Measurements from ENCODE around the gene KRT81. TPM values are rescaled to one million over a fixed set of nuclear protein-coding genes. Genes with fewer than 3 reads are reported as not detected.
"Not testable (repeated sequence)": the region's sequence is repeated elsewhere in the genome, so short reads cannot be mapped to it uniquely, and the experiment has no call there.

Gene KRT81
- total RNA-seq, 2 experiments from 2014 or later = not detected

- no peaks in the 10 kb centered on the region for H3K36me3 Mint-ChIP-seq (ENCODE audit: low read depth)
- POLR2A ChIA-PET = no interaction called here
- peaks cover 2% of the 10 kb centered on the region for H3K4me1 Mint-ChIP-seq
- no peaks in the 10 kb centered on the region for H3K9me3 Mint-ChIP-seq
- no peak for DNase-seq
- H3K27ac Mint-ChIP-seq = no peak overlapping the region
- peaks cover 46% of the 10 kb centered on the region for H3K27me3 Mint-ChIP-seq
- CTCF ChIA-PET = interaction anchor here (0.9 to 1.8 kb wide), 2 partner anchors 13 to 58 kb away, joined by 4 to 11 read pairs; no protein-coding TSS in a partner anchor
- H3K4me3 Mint-ChIP-seq = no peak overlapping the region
These were observed 23.2 kb upstream of the KRT81 start for GRCh38 chr12:52314511-52314910.

GRCh38 chr12:52313926-52314325 is 22.6 kb upstream of the KRT81 start:
- H3K36me3 Mint-ChIP-seq (ENCODE audit: low read depth) = no peaks in the 10 kb centered on the region
- peaks cover 46% of the 10 kb centered on the region for H3K27me3 Mint-ChIP-seq
- H3K27ac Mint-ChIP-seq = no peak overlapping the region
- H3K9me3 Mint-ChIP-seq = no peaks in the 10 kb centered on the region
- ChIA-PET POLR2A (no interaction called here), CTCF (interaction anchor here (2.6 kb wide), 1 partner anchor 13 kb away, joined by 13 read pairs; no protein-coding TSS in a partner anchor)
- DNase-seq = no peak
- H3K4me1 Mint-ChIP-seq = peaks cover 3% of the 10 kb centered on the region
- H3K4me3 Mint-ChIP-seq = no peak overlapping the region

GRCh38 chr12:52313461-52313860 is 22.1 kb upstream of the KRT81 start:
- no peak overlapping the region for H3K27ac Mint-ChIP-seq
- no peaks in the 10 kb centered on the region for H3K36me3 Mint-ChIP-seq (ENCODE audit: low read depth)
- no peak overlapping the region for H3K4me3 Mint-ChIP-seq
- ChIA-PET CTCF (interaction anchor here (2.6 kb wide), 1 partner anchor 14 kb away, joined by 13 read pairs; no protein-coding TSS in a partner anchor), POLR2A (no interaction called here)
- peaks cover 47% of the 10 kb centered on the region for H3K27me3 Mint-ChIP-seq
- peaks cover 7% of the 10 kb centered on the region for H3K4me1 Mint-ChIP-seq
- no peaks in the 10 kb centered on the region for H3K9me3 Mint-ChIP-seq
- no peak for DNase-seq

DNA sequence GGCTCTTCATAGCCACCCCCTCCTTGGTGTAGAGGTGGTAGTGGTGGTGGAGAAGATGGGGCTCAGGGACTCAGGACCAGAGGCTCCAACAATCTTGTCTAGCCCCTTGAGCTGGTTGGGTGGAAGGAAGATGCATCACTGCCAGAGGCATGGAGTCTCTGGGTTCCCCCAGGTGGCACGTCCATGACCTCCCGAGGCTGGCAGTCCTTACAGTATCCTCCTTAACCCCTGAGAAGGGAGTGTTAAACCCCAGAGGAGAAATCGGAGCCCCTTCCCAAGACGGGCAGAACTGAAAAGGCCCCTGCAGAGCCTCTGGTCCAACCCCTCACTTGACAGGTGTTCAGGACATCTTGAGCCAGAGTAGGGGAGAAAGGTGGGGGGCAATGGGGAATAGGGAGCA is 20.8 kb upstream of the KRT81 start:
- no peaks in the 10 kb centered on the region for H3K36me3 Mint-ChIP-seq (ENCODE audit: low read depth)
- ChIA-PET CTCF (interaction anchor here (0.8 to 7.1 kb wide), 6 partner anchors 15 to 155 kb away, joined by 3 to 50 read pairs (median 4); no protein-coding TSS in a partner anchor), POLR2A (interaction anchor here (1.4 kb wide), 1 partner anchor 17 kb away, joined by 4 read pairs; no protein-coding TSS in a partner anchor)
- DNase-seq = no peak
- H3K4me1 Mint-ChIP-seq = peaks cover 11% of the 10 kb centered on the region
- no peaks in the 10 kb centered on the region for H3K9me3 Mint-ChIP-seq
- H3K4me3 Mint-ChIP-seq = no peak overlapping the region
- no peak overlapping the region for H3K27ac Mint-ChIP-seq
- H3K27me3 Mint-ChIP-seq = peaks cover 59% of the 10 kb centered on the region

DNA sequence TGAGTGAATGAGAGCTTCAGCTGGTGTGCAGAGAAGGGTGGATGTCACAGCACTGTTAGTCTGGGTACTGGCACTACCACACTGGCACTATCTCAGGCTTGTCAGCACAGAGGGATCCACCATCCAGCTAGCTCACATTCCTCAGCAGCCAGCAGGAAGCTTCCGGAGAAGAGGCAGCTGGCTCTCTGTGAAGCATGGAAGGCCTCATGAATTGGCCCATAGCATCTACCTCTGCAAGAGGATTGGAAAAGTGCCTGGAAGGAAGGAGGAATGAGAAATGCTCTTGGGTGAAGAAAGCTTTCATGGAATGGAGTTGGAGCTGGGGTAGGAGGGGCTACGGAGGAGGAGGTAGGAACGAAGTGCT is 19.9 kb upstream of the KRT81 start:
- ChIA-PET CTCF (interaction anchor here (0.8 to 7.1 kb wide), 8 partner anchors 11 to 155 kb away, joined by 3 to 50 read pairs (median 4); no protein-coding TSS in a partner anchor), POLR2A (interaction anchor here (0.6 to 1.4 kb wide), 2 partner anchors 16 to 82 kb away, joined by 3 to 4 read pairs; no protein-coding TSS in a partner anchor)
- Mint-ChIP-seq H3K27ac (no peak overlapping the region), H3K36me3 (ENCODE audit: low read depth) (no peaks in the 10 kb centered on the region), H3K4me1 (peaks cover 11% of the 10 kb centered on the region), H3K27me3 (peaks cover 67% of the 10 kb centered on the region), H3K9me3 (no peaks in the 10 kb centered on the region), H3K4me3 (no peak overlapping the region)
- DNase-seq = no peak

- peaks cover 69% of the 10 kb centered on the region for H3K27me3 Mint-ChIP-seq
- no peak overlapping the region for H3K27ac Mint-ChIP-seq
- no peaks in the 10 kb centered on the region for H3K36me3 Mint-ChIP-seq (ENCODE audit: low read depth)
- H3K4me1 Mint-ChIP-seq = peaks cover 13% of the 10 kb centered on the region
- no peak overlapping the region for H3K4me3 Mint-ChIP-seq
- H3K9me3 Mint-ChIP-seq = no peaks in the 10 kb centered on the region
- ChIA-PET CTCF (interaction anchor here (0.8 to 7.1 kb wide), 7 partner anchors 11 to 154 kb away, joined by 3 to 50 read pairs (median 3); no protein-coding TSS in a partner anchor), POLR2A (interaction anchor here (1.4 kb wide), 1 partner anchor 16 kb away, joined by 4 read pairs; no protein-coding TSS in a partner anchor)
- DNase-seq = no peak
These were observed 19.4 kb upstream of the KRT81 start for GRCh38 chr12:52310622-52311284.

DNA sequence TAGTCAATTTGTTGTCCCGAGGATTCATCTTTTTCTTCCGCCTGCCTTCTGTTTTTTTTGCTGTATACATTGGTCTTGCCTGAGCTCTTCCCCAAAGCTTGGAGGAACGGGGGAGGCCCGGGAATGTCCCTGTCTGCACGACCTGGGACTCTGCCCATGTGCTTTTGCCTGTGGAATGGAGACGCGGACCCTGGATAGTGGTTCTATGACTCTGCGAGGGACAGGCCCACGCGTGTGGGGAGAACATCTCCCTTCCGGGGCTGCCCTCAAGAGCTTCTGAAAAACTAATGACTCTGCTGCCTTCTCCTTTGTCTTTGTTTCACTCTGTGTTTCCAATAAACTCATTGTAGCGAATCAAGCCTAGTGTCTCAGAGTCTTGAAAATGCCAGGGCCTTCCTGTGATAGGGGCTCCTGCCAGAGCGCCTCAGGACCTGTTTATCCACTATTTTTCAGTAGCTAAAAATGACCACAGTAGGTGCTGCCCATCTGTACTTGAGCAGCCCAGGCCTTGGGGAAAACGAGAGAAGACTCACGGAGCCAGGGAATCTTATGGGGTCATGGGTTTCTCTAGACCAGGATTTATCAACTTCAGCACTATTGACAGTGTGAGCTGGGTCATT is 17.6 kb upstream of the KRT81 start:
- Mint-ChIP-seq H3K27me3 (peaks cover 67% of the 10 kb centered on the region), H3K4me1 (peaks cover 24% of the 10 kb centered on the region), H3K27ac (no peak overlapping the region), H3K9me3 (no peaks in the 10 kb centered on the region), H3K4me3 (no peak overlapping the region), H3K36me3 (ENCODE audit: low read depth) (no peaks in the 10 kb centered on the region)
- CTCF ChIA-PET = interaction anchor here (1.1 to 7.1 kb wide), 3 partner anchors 10 to 30 kb away, joined by 3 to 50 read pairs (median 4); no protein-coding TSS in a partner anchor
- POLR2A ChIA-PET = interaction anchor here (1.0 kb wide), 1 partner anchor 24 kb away, joined by 3 read pairs; no protein-coding TSS in a partner anchor
- DNase-seq = no peak

DNA sequence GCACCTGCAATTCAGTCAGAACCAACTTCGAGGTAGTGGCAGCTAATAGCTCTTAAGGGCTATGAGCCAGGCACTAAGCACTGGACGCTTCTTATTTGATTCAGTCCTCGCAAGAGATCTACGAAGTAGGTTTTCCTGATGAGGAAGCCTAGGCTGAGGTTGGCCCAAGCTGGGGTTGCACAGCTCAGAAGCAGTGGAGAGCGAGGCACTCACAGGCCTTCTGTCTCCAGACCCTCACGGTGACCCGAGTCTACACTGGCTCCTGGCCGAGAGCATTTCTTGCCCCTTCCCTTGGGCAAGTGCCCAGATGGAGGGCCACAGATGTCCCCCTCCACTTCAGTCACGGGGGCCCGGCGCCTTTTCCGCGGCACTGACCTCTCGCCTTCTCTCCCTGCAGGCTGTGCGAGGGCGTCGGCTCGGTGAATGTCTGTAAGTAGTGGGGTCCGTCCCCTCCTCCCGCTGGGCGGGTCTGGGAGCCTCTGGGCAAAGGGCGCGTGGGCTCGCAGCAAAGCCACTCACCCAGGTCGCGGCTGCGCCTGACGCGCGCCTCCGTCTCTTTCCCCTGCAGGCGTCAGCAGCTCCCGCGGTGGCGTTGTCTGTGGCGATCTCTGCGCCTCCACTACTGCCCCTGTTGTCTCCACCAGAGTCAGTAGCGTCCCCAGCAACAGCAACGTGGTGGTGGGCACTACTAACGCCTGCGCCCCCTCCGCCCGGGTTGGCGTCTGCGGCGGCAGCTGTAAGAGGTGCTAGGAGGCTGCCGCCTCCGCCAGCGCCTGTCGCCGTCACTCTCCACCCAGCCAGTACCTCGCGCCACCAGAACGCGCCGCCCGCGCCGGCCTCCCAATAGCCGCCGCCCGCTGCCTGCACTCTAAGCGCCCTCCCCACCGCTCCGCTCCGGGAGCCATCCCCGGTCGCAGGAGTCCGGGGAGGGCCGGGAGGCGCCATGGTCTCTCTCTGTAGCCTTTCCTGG is 16.8 kb upstream of the KRT81 start:
- H3K36me3 Mint-ChIP-seq (ENCODE audit: low read depth) = no peaks in the 10 kb centered on the region
- peak overlapping the region; percentile 52 for H3K4me3 Mint-ChIP-seq
- DNase-seq = peak; percentile 49
- ChIA-PET CTCF (interaction anchor here (1.1 to 7.1 kb wide), 6 partner anchors 8 to 57 kb away, joined by 3 to 50 read pairs (median 4); no protein-coding TSS in a partner anchor), POLR2A (no interaction called here)
- no peak overlapping the region for H3K27ac Mint-ChIP-seq
- peaks cover 60% of the 10 kb centered on the region for H3K27me3 Mint-ChIP-seq
- H3K9me3 Mint-ChIP-seq = no peaks in the 10 kb centered on the region
- H3K4me1 Mint-ChIP-seq = peaks cover 24% of the 10 kb centered on the region

DNA sequence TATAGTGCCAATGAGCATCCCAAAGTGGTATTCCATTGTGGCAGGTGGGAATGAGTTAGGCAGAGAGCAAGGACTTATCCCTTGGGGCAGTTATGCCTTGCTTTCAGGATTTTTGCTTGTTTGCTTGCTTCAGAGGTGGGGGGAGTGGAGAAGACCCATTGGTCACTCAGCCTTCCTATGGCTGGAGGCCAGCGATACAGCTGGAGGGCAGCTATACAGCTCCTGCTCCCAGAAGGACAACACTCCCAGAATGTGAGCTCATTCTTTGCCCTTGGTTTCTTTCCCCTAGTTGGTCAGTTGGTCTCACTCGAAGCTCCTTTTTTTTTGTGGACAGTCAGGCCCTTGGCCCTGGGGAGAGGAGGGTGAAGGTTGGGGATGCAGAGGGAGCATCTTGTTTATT is 15.4 kb upstream of the KRT81 start:
- H3K27ac Mint-ChIP-seq = no peak overlapping the region
- H3K27me3 Mint-ChIP-seq = peaks cover 47% of the 10 kb centered on the region
- H3K36me3 Mint-ChIP-seq (ENCODE audit: low read depth) = no peaks in the 10 kb centered on the region
- ChIA-PET CTCF (interaction anchor here (0.9 to 7.1 kb wide), 5 partner anchors 9 to 85 kb away, joined by 3 to 50 read pairs (median 3); no protein-coding TSS in a partner anchor), POLR2A (interaction anchor here (0.6 kb wide), 1 partner anchor 1791 kb away, joined by 5 read pairs; no protein-coding TSS in a partner anchor)
- H3K4me3 Mint-ChIP-seq = no peak overlapping the region
- H3K4me1 Mint-ChIP-seq = peaks cover 24% of the 10 kb centered on the region
- no peaks in the 10 kb centered on the region for H3K9me3 Mint-ChIP-seq
- no peak for DNase-seq

DNA sequence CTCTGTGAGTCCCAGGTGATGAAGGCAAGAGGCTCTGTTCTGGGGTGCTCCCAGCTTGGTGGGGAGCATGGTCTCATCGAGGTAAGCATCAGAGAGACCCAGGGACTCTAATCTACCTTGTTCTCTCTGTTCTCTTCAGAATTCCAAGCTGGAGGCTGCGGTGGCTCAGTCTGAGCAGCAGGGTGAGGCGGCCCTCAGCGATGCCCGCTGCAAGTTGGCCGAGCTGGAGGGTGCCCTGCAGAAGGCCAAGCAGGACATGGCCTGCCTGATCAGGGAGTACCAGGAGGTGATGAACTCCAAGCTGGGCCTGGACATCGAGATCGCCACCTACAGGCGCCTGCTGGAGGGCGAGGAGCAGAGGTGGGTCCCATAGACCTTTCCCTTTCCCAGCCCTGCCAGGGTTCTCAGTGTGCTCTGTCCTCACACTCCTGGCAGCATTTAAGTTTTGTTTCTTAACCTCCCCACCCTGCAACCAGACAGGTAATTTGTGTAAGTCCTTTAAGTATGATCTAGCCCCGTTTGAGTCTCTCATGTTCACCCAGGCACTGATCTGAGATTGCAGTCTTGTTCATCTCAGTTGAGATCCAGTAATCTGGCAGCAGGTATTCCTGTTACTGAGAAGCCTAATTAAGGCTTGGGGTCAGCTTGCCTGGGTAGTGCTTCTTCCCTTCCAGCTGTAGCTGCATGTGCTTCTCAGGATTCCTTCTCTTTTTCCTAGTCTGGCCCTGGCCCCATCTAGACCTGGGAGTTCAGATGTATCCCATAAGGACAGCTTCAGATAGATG is 14.8 kb upstream of the KRT81 start:
- no peak for DNase-seq
- ChIA-PET CTCF (interaction anchor here (0.9 to 7.1 kb wide), 4 partner anchors 13 to 84 kb away, joined by 3 to 50 read pairs (median 4); no protein-coding TSS in a partner anchor), POLR2A (interaction anchor here (0.6 kb wide), 1 partner anchor 1792 kb away, joined by 5 read pairs; no protein-coding TSS in a partner anchor)
- Mint-ChIP-seq H3K27me3 (peaks cover 46% of the 10 kb centered on the region), H3K27ac (no peak overlapping the region), H3K4me3 (no peak overlapping the region), H3K36me3 (ENCODE audit: low read depth) (no peaks in the 10 kb centered on the region), H3K9me3 (no peaks in the 10 kb centered on the region), H3K4me1 (peaks cover 24% of the 10 kb centered on the region)

GRCh38 chr12:52304941-52305411 is 13.6 kb upstream of the KRT81 start:
- H3K4me3 Mint-ChIP-seq; H3K9me3 Mint-ChIP-seq; H3K27ac Mint-ChIP-seq; H3K36me3 Mint-ChIP-seq (ENCODE audit: low read depth); CTCF ChIA-PET; POLR2A ChIA-PET: not testable (repeated sequence)
- Mint-ChIP-seq H3K4me1 (peaks cover 24% of the 10 kb centered on the region), H3K27me3 (peaks cover 47% of the 10 kb centered on the region)
- peak; percentile 46 for DNase-seq
